WI38 (cell line): ENCODE results near the gene CBY1.

Experiments
- H3K4me3 ChIP-seq: 2 replicates; pipeline ENCODE4 v1.5.1; 2011; ENCODE audit warnings: low read depth, mild to moderate bottlenecking, control low read depth, low read length
- CTCF ChIP-seq: IDR thresholded peaks from 2 replicates; pipeline ENCODE4 v1.5.1; 2012; ENCODE audit warnings: low read depth, mild to moderate bottlenecking, control low read depth, low read length

CBY1 gene

GRCh38 chr22:38652859-38653258 is 3.6 kb upstream of the CBY1 start:
- TF ChIP-seq CTCF: no peak

GRCh38 chr22:38653741-38654140 is 2.7 kb upstream of the CBY1 start:
- no peak overlapping the region for H3K4me3 ChIP-seq
- TF ChIP-seq CTCF: no peak

More at GRCh38 chr22:38652859-38653258, 3.6 kb upstream of the CBY1 start:
- no peak overlapping the region for H3K4me3 ChIP-seq

GRCh38 chr22:38655519-38656255 is 751 bp upstream of the CBY1 start:
- TF ChIP-seq CTCF: no peak
- H3K4me3 ChIP-seq: peak overlapping the region; percentile 71

- peak overlapping the region; percentile 71 for H3K4me3 ChIP-seq
- TF ChIP-seq CTCF: no peak
These were observed 839 bp downstream of the CBY1 start for GRCh38 chr22:38657045-38657909.

- no peak overlapping the region for H3K4me3 ChIP-seq
These were observed 18.4 kb downstream of the CBY1 start for GRCh38 chr22:38674888-38675287.

GRCh38 chr22:38675833-38676232 is 19.4 kb downstream of the CBY1 start:
- no peak overlapping the region for H3K4me3 ChIP-seq
- TF ChIP-seq CTCF: no peak

More at GRCh38 chr22:38674888-38675287, 18.4 kb downstream of the CBY1 start:
- no peak for TF ChIP-seq CTCF
